Astrocyte of the hippocampus (primary cell): ENCODE data around the gene ZSWIM1.
"Not testable (repeated sequence)": the region's sequence is repeated elsewhere in the genome, so short reads cannot be mapped to it uniquely, and the experiment has no call there.

Source experiments
- DNase-seq: peaks from one replicate; pipeline ENCODE4 v3.0.0; 2011; ENCODE audit warnings: low read depth, low spot score

Gene ZSWIM1

GRCh38 chr20:45927071-45927878 lies 46.2 kb downstream of the ZSWIM1 start:
- no peak for DNase-seq

DNA sequence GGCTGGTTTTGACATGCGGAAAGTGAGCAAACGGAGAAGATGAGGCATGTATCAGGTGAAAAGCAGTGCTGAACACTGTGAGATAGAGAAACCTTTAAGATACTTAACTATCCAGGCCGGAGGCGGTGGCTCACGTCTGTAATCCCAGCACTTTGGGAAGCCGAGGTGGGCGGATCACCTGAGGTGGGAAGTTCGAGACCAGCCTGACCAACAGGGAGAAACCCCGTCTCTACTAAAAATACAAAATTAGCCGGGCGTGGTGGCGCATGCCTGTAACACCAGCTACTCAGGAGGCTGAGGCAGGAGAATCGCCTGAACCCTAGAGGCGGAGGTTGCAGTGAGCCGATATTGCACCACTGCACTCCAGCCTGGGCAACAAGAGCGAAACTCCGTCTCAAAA lies 50.7 kb downstream of the ZSWIM1 start:
- not testable (repeated sequence) for DNase-seq

- DNase-seq, result peak; percentile 81
Observed at GRCh38 chr20:45933266-45934045, 52.4 kb downstream of the ZSWIM1 start.

DNA sequence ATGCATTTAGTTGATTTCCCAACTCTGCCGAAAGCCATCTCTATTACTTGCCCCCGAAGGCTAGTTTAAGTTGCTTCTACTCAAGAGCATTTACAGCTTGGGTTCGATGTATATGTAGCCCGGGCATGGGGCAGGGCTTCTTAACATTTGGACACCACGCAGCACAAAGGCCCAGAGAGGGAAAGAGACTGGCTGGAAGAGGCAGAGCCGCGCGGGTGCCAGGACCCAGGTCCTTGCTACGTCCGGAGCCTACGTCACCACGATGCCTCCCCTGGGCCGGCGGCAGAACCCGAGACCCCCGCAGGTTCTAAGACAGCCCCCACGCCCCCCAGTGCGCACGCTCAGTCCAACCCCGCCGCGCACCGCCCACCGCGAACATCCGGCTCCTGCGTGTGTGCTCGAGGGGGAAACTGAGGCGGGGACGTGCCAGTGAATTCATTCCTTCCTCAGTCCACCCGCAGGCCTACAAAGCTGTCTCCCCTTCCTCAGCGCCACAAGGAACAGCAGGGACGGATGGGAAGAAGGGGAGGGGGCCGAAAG lies 53.1 kb downstream of the ZSWIM1 start:
- DNase-seq, result peak; percentile 63
